NK-92 treated with Interleukin-12 subunit alpha and Interleukin-12 subunit beta, amount 100 ng/mL, for 24 hours (cell line): ENCODE measurements around the gene LIMS2.

Experiments
- DNase-seq: peaks from one replicate; lab custom pipeline; 2025; lab: John Stamatoyannopoulos, UW

Gene LIMS2

GRCh38 chr2:127621981-127622431, 53.3 kb downstream of the LIMS2 start:
- no peak for DNase-seq

GRCh38 chr2:127620866-127621265, 54.5 kb downstream of the LIMS2 start:
- no peak for DNase-seq

- no peak for DNase-seq
Observed at GRCh38 chr2:127619877-127620705, 55.2 kb downstream of the LIMS2 start.

GRCh38 chr2:127619203-127619590, 56.1 kb downstream of the LIMS2 start:
- DNase-seq = no peak

GRCh38 chr2:127618551-127619202, 56.7 kb downstream of the LIMS2 start:
- no peak for DNase-seq

GRCh38 chr2:127615511-127616166, 59.7 kb downstream of the LIMS2 start:
- DNase-seq = no peak

GRCh38 chr2:127614731-127615130, 60.6 kb downstream of the LIMS2 start:
- DNase-seq = no peak

GRCh38 chr2:127614246-127614645, 61.1 kb downstream of the LIMS2 start:
- no peak for DNase-seq

- no peak for DNase-seq
Observed at GRCh38 chr2:127612111-127612822, 63.1 kb downstream of the LIMS2 start.

GRCh38 chr2:127611076-127611925, 64.0 kb downstream of the LIMS2 start:
- DNase-seq = no peak

- no peak for DNase-seq
Observed at GRCh38 chr2:127610561-127610960, 64.8 kb downstream of the LIMS2 start.

GRCh38 chr2:127609818-127610217, 65.5 kb downstream of the LIMS2 start:
- DNase-seq = no peak

- no peak for DNase-seq
Observed at GRCh38 chr2:127609031-127609751, 66.1 kb downstream of the LIMS2 start.

GRCh38 chr2:127608061-127609030, 67.0 kb downstream of the LIMS2 start:
- no peak for DNase-seq

- DNase-seq = no peak
Observed at GRCh38 chr2:127607399-127607908, 67.9 kb downstream of the LIMS2 start.

GRCh38 chr2:127606625-127607398, 68.5 kb downstream of the LIMS2 start:
- DNase-seq = no peak

- DNase-seq = no peak
Observed at GRCh38 chr2:127605691-127606263, 69.6 kb downstream of the LIMS2 start.

- DNase-seq = no peak
Observed at GRCh38 chr2:127604986-127605385, 70.3 kb downstream of the LIMS2 start.
